HG03175 (cell line): ENCODE measurements around the gene ZNF200.
"Not testable (repeated sequence)": the region's sequence is repeated elsewhere in the genome, so short reads cannot be mapped to it uniquely, and the experiment has no call there.

Experiments used
- ATAC-seq: cut with Tn5 transposase; IDR thresholded peaks from one replicate; pipeline ENCODE4 v1.9.1; 2021; ENCODE audit warnings: mild to moderate bottlenecking, moderate library complexity; ENCODE audit not compliant: unreplicated experiment

The ZNF200 gene

DNA sequence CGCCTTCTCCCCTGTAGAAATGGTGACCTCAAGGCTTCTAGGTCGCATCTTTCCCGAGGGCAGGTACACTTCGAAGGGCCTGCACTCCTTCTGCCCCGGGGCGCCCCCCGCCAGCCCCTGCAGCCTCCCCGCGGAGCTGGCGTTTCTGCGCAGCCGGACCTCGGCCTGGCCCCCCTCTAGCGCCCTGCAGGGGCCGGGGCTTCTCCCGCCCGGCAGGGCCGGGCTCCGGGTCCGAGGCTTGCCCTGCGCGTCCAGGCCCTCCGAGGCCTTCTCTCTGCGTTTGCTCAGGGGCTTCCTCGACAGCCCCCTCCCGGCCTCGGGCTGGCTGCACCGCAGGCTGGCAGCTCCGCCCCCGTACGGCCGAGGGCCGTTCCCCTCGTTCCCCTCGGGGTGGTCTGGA is 19.4 kb upstream of the ZNF200 start:
- ATAC-seq: no peak

DNA sequence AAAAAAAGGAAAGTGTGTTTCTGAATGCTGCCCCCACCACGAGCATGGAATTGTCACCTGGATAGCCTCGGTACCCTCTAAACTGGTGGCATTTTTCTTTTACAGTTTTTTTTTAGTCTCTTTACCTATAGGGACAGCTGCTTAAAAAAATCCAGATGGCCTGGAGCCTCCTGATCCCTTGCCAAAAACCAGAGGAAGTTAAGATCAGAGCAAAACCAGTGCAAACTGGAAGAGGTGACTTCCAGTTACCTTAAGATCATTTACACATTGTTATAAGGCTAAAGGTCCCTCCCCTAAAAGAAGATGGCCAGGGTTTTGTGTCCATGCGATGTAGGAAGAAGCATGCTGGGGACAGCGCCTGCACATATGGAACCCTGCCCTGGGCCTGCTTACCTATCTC is 18.0 kb upstream of the ZNF200 start:
- ATAC-seq: no peak

DNA sequence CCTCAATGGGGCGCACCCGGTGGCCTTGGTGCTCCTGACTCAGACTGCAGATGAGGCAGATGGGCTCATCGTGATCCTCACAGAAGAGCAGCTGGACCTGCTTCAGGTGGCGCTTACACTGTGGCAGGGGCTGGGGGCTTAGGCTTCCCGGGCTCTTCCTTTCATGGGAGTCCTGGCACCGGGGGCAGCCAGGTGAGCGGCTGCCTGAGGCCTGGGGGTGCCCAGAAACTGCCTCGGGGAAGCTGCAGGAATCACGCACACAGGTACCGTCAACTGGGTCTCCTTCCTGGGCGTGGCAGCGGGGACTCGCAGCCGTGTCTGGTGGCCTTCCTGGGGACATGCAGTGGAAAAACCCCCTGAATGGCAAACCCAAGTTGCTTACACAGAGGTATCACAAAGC is 14.5 kb upstream of the ZNF200 start:
- ATAC-seq: no peak

DNA sequence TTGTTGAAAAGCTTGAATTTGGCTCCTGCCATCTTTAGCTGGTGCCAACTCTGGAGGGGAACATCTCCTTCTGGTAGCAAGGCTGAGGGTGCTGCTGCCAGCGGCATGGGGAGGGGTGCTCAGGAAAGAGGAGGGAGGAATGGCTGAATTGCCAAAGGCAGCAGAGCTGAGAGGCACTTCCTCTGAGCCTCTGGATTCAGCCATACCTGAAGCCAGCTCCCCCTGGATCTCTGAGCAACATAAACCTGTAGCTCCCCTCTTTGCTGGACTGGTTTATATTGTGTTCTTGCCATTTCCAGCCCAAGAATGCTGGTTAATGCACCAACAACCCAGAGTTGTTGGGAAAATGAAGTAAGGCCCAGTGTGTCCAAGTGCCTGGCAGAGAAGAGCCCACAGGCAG is 14.1 kb upstream of the ZNF200 start:
- ATAC-seq: no peak

DNA sequence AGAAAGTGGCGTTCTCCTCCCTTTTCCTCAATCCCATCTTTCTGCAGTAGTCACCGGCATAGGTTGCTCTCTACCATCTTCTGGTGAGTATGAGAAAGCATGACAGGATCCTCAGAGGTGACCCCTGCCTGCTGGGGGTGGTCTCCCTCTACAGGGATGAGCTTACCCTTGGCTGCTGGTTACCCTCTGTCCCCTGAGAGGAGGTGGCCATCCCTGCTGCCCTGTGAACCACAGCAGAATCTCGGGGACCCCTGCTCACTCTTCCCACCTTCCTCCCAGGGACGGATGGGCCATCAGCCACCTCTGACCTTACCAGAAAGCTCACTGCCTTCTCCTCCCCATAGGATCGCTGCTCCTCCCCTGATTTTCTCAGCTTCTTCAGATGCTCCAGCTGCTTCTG is 13.6 kb upstream of the ZNF200 start:
- no peak for ATAC-seq

DNA sequence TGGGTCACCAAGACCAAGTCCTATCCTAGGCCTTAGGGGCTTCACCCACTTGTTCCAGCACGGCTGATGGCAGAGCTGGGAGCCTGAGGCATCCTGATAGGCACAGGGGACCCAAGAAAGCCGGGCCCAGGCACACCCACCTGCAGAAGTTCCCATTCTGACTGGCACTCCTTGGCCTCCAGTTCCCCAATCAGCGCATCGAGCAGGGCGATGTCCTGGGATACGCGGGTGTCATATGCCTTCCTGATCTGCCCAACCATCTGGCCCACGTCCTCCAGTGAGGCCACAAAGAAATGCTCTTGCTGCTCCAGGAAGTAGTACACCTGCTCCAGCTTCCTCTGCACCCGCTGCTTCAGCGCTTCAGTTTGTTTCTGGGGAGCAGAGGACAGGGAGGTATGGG is 11.9 kb upstream of the ZNF200 start:
- ATAC-seq: no peak

DNA sequence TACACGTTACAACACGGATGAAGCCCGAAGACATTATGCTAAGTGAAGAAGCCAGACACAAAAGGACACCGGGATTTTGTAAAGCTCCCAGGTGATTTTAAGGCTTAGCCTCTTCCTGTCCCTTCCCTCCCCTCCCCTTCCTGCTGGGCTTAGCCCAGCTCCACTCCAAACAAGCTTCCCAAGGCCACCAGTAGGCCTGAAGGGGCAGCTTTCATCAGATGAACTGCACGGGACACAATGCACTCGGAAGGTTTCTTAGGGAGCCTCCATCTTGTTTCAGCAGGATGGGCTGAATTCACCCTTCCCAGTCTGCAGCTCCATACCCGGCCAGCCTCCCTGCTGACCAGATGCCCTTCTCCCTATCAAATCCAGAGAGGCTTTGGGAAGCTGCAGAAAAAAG is 11.0 kb upstream of the ZNF200 start:
- no peak for ATAC-seq

DNA sequence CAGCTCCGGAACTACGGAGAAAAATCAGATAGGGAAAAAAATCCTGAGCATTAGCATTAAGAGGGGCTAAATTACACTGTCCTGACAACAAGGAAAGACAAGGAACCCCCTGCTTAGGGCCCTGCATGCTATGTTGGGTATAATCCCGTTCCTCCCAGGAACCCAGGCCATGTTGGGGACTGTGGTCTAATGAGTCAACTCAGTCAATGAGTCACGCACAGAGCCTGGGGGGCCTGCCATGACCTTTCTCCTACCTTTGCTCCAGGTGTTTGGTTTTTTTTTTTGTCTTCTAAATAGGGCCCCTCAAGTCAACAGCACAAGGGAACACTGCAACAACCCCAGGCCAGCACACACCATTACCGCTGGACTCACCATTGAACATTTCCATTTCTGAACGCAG is 8.9 kb upstream of the ZNF200 start:
- ATAC-seq: no peak

DNA sequence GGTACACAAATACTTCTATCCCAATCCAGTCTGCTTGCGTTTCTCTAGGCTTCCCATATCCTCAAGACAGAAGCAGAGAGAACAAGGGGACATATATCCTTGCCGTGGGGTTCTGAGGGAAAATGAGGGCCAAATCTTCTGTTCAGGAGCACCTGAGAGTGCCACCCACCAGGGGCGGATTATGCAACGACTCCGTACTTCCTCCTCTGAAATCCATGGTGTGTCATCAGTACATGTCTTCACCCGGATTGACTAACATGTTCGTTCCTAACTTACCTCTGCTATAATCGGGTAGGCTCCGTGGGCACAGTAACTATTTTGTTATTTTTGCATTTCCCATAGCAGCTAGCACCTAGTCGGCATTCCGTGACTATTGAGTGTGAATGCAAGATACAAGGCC is 7.8 kb upstream of the ZNF200 start:
- no peak for ATAC-seq

DNA sequence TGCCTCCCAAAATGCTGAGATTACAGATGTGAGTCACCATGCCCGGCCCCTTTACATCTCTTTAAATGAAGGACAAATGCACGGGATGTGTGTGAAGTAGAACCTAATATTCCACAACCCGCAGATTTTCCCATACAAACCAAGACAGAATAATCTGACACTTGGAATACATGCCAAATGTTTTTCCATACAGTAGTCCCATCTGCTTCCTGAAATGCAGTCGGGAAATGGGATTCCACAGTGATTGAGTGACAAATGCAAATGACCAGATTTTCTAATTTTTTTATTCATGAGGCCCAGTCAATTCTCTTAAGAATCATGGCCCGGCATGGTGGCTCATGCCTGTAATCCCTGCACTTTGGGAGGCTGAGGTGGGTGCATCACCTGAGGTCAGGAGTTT is 6.8 kb upstream of the ZNF200 start:
- ATAC-seq: no peak

DNA sequence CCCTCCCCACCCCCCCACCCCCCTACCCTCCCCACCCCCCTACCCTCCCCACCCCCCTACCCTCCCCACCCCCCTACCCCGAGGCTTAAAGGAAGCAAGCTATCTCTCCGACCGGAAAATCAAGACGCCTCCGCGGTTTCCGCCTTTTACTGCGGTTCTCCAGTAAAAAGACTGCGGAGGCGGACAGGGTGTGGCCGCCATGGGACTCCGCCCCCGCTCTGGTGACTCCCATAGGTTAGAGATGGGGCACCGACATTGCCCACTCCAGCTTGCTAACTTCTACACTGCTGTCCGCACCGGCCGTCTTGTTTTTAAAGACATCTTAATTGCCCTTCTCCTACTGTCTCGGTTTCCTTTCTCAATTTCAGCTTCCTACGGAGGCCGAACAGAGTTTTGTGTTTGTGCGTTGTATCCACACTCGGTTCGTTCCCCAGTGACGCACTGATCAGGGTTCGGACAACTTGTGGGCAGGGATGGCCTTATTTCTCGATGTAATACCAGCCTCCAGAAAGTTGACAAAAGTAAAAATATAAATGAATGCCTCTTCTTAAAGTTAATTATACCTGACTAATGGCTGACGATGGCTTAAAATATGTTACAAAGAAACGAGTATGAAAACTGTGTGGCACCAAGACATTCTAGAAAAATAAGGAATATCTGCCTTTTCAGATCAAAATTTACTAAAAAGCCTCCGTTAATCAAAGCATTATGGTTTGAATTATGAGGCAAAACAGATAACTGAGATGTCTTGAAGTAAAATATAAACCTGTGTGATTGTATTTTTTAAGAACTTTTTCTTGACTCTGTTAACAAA is 1.1 kb upstream of the ZNF200 start:
- no peak for ATAC-seq

DNA sequence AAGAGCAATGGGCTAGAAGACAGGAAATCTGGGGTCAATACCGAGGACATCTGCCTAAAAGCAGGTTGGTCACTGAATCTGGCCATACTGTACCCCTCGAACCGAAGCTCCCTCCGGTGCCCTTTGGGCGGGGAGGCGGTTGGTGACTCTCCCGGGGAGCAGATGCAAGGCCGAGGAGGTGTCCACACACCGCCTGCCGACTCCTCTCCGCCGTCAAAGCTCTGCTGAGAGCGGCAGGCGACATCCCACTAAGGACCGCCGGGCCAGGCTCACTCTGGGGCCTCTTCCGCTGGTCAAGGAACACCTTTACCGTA is 458 bp downstream of the ZNF200 start:
- no peak for ATAC-seq

DNA sequence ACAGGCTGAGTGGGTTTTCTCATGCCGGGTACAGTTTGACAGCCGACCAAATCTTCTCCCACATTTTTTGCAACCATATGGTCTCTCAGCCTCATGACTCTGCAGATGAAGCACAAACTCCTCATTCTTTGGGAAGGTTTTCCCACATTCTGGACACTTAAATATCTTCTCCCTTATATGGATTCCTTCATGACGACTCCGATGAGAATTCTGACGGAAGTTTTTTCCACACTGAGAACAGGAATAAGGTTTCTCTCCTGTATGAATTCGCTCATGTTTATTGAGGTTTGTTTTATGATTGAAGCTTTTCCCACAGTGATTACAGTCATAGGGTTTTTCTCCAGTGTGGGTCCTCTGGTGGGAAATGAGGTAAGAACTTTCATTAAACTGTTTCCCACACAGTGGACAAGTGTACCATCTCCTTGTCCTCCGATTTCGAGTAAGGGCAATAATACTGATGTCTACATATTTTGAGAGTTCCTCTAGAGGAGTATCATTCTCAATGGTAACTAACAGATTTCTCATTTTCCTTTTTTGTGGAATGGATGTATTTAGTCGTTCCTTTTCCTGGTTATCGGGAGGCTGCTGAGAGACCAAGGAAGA is 10.9 kb downstream of the ZNF200 start:
- no peak for ATAC-seq

DNA sequence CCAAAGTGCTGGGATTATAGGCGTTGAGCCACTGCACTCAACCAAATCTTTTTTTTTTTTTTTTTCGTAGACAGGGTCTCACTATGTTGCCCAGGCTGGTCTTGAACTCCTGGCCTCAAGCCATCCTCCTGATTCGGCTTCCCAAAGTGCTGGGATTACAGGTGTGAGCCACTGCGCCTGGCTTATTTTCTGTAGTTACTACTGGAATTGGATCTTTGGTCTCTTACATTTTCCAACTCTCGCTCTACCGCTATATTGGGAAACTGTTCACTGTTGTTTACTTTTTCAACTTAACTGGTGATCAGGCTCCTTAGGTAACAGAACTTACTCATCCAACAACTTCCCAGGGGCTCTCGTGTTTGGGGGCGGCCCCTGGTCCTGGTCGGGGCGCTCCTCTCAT is 14.1 kb downstream of the ZNF200 start:
- ATAC-seq: no peak

DNA sequence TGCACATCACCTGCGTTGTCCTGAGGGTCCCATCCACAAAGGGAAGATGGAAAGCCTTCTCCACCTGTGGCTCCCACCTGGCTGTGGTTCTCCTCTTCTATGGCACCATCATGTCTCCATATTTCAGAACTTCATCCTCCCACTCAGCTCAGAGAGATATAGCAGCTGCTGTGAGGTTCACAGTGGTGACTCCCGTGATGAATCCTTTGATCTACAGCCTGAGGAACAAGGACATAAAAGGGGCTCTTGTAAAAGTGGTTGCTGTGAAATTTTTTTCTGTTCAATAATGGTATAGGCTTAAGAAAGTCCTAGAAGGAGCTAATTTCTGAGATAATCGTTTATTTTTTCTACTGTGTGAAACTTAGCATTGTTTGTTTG is 18.7 kb downstream of the ZNF200 start:
- ATAC-seq: no peak

DNA sequence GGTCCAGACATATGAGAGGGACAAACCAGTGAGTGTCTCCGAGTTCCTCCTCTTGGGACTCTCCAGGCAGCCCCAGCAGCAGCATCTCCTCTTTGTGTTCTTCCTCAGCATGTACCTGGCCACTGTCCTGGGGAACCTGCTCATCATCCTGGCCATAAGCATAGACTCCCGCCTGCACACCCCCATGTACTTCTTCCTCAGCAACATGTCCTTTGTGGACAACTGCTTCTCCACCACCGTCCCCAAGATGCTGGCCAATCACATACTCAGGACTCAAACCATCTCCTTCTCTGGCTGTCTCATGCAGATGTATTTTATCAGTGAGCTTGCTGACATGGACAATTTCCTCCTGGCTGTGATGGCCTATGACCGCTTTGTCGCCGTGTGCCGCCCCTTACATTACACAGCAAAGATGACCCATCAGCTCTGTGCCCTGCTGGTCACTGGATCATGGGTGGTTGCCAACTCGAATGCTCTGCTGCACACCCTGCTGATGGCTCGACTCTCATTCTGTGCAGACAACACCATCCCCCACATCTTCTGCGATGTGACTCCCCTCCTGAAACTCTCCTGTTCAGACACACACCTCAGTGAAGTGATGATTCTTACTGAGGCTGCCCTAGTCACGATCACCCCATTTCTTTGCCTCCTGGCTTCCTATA is 19.2 kb downstream of the ZNF200 start:
- no peak for ATAC-seq

DNA sequence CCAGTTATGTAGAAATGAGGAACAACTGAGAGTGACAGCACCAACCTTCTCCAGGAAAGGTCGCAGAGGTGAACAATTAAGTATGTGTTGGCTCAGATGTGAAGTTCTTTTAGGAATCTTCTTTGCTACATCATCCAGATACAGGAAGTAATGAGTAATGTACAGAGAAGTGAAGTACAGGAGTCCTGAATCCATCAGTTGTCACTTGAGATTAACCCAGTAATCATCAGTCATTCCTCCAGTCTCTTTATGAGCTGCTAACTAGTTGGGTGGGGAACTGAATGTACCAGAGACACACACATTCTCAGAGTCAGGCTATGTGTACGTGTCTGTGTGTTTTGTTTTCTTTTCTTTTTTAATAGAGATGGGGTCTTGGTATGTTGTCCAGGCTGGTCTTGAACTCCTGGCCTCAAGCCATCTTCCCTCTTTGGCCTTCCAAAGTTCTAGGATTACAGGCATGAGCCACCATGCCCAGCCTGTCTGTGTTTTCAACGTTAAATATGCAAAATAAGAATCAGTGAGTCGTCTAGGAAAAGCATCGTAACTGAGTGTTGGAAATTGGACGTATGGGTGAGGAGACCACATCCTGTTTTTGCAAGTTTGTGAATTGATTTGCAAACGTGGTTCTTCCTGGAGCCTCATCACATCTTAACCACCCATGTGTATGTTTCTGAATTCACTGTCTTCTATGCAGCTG is 19.9 kb downstream of the ZNF200 start:
- ATAC-seq: no peak

DNA sequence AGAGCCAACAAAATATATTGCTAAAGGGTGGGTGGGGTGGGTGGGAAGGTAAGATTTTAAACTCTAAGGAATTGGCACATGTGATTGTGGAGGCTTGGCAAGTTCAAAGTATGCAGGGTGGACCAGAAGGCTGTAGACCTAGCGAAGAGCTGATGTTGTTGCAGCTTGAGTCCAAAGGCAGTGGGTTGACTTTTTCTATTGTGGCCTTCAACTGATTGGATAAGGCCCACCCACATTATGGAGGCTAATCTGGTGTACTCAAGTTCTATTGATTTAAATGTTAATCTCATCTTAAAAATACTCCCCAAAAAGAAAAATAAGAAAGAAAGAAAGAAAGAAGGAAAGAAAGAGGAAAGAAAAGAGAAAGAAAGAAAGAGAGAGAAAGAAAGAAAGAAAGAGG is 22.4 kb downstream of the ZNF200 start:
- ATAC-seq: no peak

DNA sequence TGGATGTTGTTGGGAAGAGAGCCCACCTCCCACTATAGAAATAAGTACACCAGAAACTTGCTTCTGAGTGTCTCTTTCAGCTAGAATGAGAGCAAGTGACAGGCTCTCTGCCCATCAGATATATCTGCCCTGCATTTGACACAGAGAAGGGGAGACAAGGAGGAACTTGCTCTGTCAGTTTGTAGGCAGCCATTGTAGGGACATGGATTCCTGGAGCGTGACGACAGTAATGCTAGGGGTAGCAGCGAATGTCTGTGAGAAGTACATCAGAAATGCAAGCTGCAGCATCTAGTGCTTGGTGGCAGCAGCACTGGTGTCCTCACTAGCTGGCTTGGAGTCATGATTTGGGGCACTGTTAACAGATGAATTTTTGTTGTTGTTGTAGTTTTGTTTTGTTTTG is 23.0 kb downstream of the ZNF200 start:
- ATAC-seq: no peak

DNA sequence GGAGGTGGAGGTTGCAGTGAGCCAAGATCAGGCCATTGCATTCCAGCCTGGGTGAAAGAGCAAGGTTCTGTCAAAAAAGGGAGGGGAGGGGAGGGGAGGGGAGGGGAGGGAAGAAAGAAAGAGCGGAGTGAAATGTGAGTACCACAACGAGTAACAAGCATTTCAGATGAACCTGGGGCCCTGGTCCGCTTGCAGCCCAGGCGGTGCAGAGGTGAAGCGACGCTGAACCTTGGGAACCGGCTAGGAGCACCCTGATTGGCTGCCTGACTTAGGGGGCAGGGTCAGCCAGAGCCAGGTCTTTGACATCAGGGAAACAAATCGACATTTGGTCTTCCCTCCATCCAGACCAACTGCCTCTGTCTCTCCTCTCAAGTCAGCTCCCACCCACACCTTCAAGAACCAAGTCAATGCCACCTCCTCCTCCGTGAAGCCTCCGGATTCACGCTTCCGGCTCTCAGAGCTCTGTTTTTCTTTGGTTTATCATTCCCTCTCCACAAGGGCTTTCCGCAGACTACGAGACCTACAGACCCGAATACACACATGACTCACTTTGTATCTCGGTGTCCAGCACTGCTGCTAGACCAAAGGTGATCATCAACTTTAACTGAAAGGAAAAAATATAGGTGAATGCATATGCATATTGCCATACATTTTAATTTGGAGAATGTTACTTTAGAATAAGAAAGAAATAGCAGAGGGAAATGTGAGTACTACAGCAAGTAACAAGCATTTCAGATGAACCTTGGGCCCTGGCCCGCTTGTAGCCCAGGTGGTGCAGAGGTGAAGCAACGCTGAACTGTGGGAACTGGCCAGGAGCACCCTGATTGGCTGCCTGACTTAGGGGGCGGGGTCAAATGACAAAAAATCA is 27.6 kb downstream of the ZNF200 start:
- ATAC-seq: no peak

DNA sequence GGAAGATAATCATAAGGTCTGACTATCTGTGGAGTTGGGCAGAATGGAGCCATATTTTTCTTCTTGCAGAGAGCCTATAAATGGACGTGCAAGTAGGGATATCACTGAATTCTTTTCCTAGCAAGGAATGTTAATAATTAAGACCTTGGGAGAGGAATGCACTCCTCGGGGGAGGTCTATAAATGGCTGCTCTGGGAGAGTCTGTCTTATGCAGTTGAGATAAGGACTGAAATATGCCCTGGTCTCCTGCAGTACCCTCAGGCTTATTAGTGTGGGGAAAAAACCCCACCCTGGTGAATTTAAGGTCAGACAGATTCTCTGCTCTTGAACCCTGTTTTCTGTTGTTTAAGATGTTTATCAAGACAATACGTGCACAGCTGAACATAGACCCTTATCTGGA is 29.0 kb downstream of the ZNF200 start:
- not testable (repeated sequence) for ATAC-seq
